Measurements from ENCODE around the gene VEGFA. TPM values are rescaled to one million over a fixed set of nuclear protein-coding genes. Genes with fewer than 3 reads are reported as not detected.

Gene VEGFA
- total RNA-seq, 1 donor from 2014 or later = 120 TPM

GRCh38 chr6:43762966-43763695 lies 6.9 kb upstream of the VEGFA start:
- no peak for TF ChIP-seq CTCF (conservative IDR thresholded peaks at IDR 0.05; ENCODE audit: low read depth, low read length)
- DNase-seq (ENCODE audit: low read depth) = no peak
- H3K4me3 ChIP-seq (ENCODE audit: low read depth, low read length) = no peak overlapping the region

GRCh38 chr6:43763812-43764522 lies 6.0 kb upstream of the VEGFA start:
- H3K4me3 ChIP-seq (ENCODE audit: low read depth, low read length) = no peak overlapping the region
- no peak for DNase-seq (ENCODE audit: low read depth)
- no peak for TF ChIP-seq CTCF (conservative IDR thresholded peaks at IDR 0.05; ENCODE audit: low read depth, low read length)

GRCh38 chr6:43764772-43765171 lies 5.2 kb upstream of the VEGFA start:
- TF ChIP-seq CTCF (conservative IDR thresholded peaks at IDR 0.05; ENCODE audit: low read depth, low read length) = no peak
- no peak overlapping the region for H3K4me3 ChIP-seq (ENCODE audit: low read depth, low read length)
- DNase-seq (ENCODE audit: low read depth) = no peak

GRCh38 chr6:43765776-43766499 lies 4.1 kb upstream of the VEGFA start:
- no peak overlapping the region for H3K4me3 ChIP-seq (ENCODE audit: low read depth, low read length)
- TF ChIP-seq CTCF (conservative IDR thresholded peaks at IDR 0.05; ENCODE audit: low read depth, low read length) = no peak
- no peak for DNase-seq (ENCODE audit: low read depth)

- no peak overlapping the region for H3K4me3 ChIP-seq (ENCODE audit: low read depth, low read length)
- DNase-seq (ENCODE audit: low read depth) = no peak
- no peak for TF ChIP-seq CTCF (conservative IDR thresholded peaks at IDR 0.05; ENCODE audit: low read depth, low read length)
Measured at GRCh38 chr6:43766500-43766853, 3.5 kb upstream of the VEGFA start.

- TF ChIP-seq CTCF (conservative IDR thresholded peaks at IDR 0.05; ENCODE audit: low read depth, low read length) = no peak
- no peak for DNase-seq (ENCODE audit: low read depth)
- no peak overlapping the region for H3K4me3 ChIP-seq (ENCODE audit: low read depth, low read length)
Measured at GRCh38 chr6:43766964-43767461, 3.0 kb upstream of the VEGFA start.

All from epithelial cell of proximal tubule (primary cell).